Neural progenitor cell (in vitro differentiated cells): ENCODE data around the gene RSU1.

Experiments used
- EZH2 ChIP-seq: fragments of 200-600 bp; sonication (generic); IDR thresholded peaks from 2 replicates; pipeline ENCODE4 v1.6.1; 2017; ENCODE audit warnings: antibody characterized with exemption, mild to moderate bottlenecking, moderate library complexity
- EZH2phosphoT487 ChIP-seq: fragments of 200-600 bp; sonication (generic); IDR thresholded peaks from 2 replicates; pipeline ENCODE4 v1.6.1; 2017; ENCODE audit warnings: antibody characterized with exemption
- TF ChIP-seq, protein P1 (sequence below): fragments of 200-600 bp; sonication (generic); IDR thresholded peaks from 2 replicates; pipeline ENCODE4 v1.5.1; 2017; ENCODE audit warnings: antibody characterized with exemption, mild to moderate bottlenecking

DNA sequence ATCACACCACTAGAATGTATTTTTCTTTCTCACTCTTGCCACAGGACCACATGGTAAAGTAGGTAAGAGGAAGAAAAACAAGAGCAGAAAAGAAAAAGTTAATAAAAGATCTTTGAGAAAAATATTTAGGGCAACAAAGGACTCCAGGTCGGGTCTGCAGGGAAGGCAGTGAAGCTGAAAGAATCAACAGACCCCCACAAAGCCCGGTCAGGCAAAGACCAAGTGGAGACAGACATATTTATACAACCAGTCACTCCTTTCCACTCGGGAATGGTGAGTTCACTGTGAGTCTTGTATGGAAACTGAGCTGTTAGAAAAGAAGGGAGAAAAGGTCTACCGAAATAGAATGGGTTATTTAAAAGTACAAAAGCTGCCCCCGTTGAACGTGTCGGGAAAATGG lies 28.0 kb downstream of the RSU1 start:
- TF ChIP-seq, protein P1, sequence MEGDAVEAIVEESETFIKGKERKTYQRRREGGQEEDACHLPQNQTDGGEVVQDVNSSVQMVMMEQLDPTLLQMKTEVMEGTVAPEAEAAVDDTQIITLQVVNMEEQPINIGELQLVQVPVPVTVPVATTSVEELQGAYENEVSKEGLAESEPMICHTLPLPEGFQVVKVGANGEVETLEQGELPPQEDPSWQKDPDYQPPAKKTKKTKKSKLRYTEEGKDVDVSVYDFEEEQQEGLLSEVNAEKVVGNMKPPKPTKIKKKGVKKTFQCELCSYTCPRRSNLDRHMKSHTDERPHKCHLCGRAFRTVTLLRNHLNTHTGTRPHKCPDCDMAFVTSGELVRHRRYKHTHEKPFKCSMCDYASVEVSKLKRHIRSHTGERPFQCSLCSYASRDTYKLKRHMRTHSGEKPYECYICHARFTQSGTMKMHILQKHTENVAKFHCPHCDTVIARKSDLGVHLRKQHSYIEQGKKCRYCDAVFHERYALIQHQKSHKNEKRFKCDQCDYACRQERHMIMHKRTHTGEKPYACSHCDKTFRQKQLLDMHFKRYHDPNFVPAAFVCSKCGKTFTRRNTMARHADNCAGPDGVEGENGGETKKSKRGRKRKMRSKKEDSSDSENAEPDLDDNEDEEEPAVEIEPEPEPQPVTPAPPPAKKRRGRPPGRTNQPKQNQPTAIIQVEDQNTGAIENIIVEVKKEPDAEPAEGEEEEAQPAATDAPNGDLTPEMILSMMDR = no peak
- TF ChIP-seq EZH2 (no peak), EZH2phosphoT487 (no peak)
